Adrenal gland (tissue), 12 donors: Measurements from ENCODE around the gene RABGAP1L. TPM values are rescaled to one million over a fixed set of nuclear protein-coding genes. Genes with fewer than 3 reads are reported as not detected.

ENCODE experiments used
- DNase-seq, 7 donors: peaks; one replicate each; pipeline ENCODE4 v3.0.0-alpha.2; 2019 to 2020
- H3K27ac ChIP-seq, 5 donors: fragments of 200-600 bp; sonication (generic) in 4 of 5; 1 replicate in 3 of 5; 2 replicates in 2 of 5; pipeline versions ENCODE4 v1.5.1 to v1.8.0; 2016 to 2020; ENCODE audit warnings: mild to moderate bottlenecking in 1 of 5
- H3K27me3 ChIP-seq: fragments of 200-600 bp; 2 replicates; pipeline ENCODE4 v1.8.0; 2021
- H3K36me3 ChIP-seq, 2 donors: fragments of 200-600 bp; replicated peaks in 1 of 2; 1 replicate in 1 of 2; 2 replicates in 1 of 2; pipeline versions ENCODE4 v1.5.1 to v1.8.0; 2018 to 2022
- H3K4me1 ChIP-seq, 2 donors: fragments of 200-600 bp; replicated peaks in 1 of 2; 1 replicate in 1 of 2; 2 replicates in 1 of 2; pipeline versions ENCODE4 v1.5.1 to v1.8.0; 2018 to 2021
- H3K4me3 ChIP-seq, 4 donors: fragments of 200-600 bp; sonication (generic) in 3 of 4; one replicate each; pipeline ENCODE4 v1.5.1; 2016 to 2018
- H3K9me3 ChIP-seq, 3 donors: fragments of 200-600 bp; sonication (generic) in 1 of 3; replicated peaks in 1 of 3; 1 replicate in 2 of 3; 2 replicates in 1 of 3; pipeline versions ENCODE4 v1.5.1 to v1.8.0; 2016 to 2021
- CTCF ChIP-seq, 6 experiments: fragments of 450-650 bp in 4 of 6; fragments of 200-600 bp in 2 of 6; sonication (generic) in 1 of 6; IDR thresholded peaks; 1 replicate in 5 of 6; 2 replicates in 1 of 6; pipeline versions ENCODE4 v1.5.1 to v1.8.0; 2016 to 2021; ENCODE audit warnings: antibody characterized with exemption in 6 of 6, mild to moderate bottlenecking in 2 of 6, moderate library complexity in 1 of 6
- POLR2A ChIP-seq, 2 donors: fragments of 450-650 bp; IDR thresholded peaks; one replicate each; pipeline ENCODE4 v1.6.1; 2017; ENCODE audit warnings: antibody characterized with exemption in 2 of 2, mild to moderate bottlenecking in 2 of 2, moderate library complexity in 1 of 2
- WGBS, 4 donors: extraction: QIAGEN DNeasy Blood & Tissue Kit in 2 of 4; methylation state at CpG; one replicate each; pipeline versions ENCODE4 v1.1.5 to v1.1.7; 2013 to 2017; 5-methylcytosine and 5-hydroxymethylcytosine counted together
- intact Hi-C, 2 donors: fragments of 100-400 bp; cut with DNase I; formaldehyde crosslinking; loops; one replicate each; pipeline versions ENCODE4 v1.14.1 to v1.15.0; 2022 to 2023
- polyA plus RNA-seq, 3 donors: library from polyadenylated mRNA; stranded (reverse); fragments of 200-250 nt in 2 of 3; fragments of 350-450 nt in 1 of 3; fragmentation: Illumina TruSeq in 1 of 3; extraction: RNeasy Lipid Tissue Mini Kit (QIAGEN cat#74804) in 1 of 3; gene quantifications; one replicate each; pipeline ENCODE4 v1.2.3, GENCODE V29; 2013 to 2014
- total RNA-seq, 9 donors: library from RNA; depleted of rRNA in 4 of 9; stranded (reverse); fragments of >200 nt in 4 of 9; fragments of 120-200 nt in 1 of 9; fragmentation: NEBNext Ultra II Directional in 1 of 9; extraction: Animal tissue kit (Norgen Biotek cat#: 25700) in 1 of 9; gene quantifications; one replicate each; pipeline versions ENCODE4 v1.1.0 to v1.2.4, GENCODE V29; 2013 to 2023
- donor health status: healthy with polysubstance abuse.
- donor health status: Bipolar disorder and iron deficiency.
- donor health status: DM: yes; HTN: yes; CAD: no.
- donor health status: DM: no; HTN: no; CAD: no.
- donor health status: DM: no; HTN: no; CAD: no.
- donor health status: DM: yes; HTN: yes; CAD: no.

RABGAP1L gene
- total and polyA plus RNA-seq, 12 donors: 10.4 to 29.9 (median 19.7) TPM

- TF ChIP-seq CTCF (IDR thresholded peaks at IDR 0.05) (peak in 1 of 6 experiments; percentile 21), POLR2A (IDR thresholded peaks at IDR 0.05) (no peak)
- intact Hi-C loops: loop anchor here in 1 of 2 donors (5.0 kb wide), 1 partner anchor 465 kb away; no protein-coding TSS in a partner anchor
- Histone ChIP-seq H3K27me3 (no peaks in the 10 kb centered on the region), H3K27ac (no peak overlapping the region), H3K4me1 (no peaks in the 10 kb centered on the region), H3K36me3 (no peaks in the 10 kb centered on the region), H3K4me3 (no peak overlapping the region), H3K9me3 (no peaks in the 10 kb centered on the region)
- no peak for DNase-seq
- 66 to 70% (median 67%) methylated on average over 4 of the region's 4 CpGs for WGBS, 4 donors
These were observed 567.7 kb downstream of the RABGAP1L start for GRCh38 chr1:174726880-174727585.

GRCh38 chr1:174734270-174734669 lies 575.0 kb downstream of the RABGAP1L start:
- Histone ChIP-seq H3K4me3 (no peak overlapping the region), H3K27me3 (no peaks in the 10 kb centered on the region), H3K27ac (no peak overlapping the region), H3K9me3 (no peaks in the 10 kb centered on the region), H3K36me3 (no peaks in the 10 kb centered on the region), H3K4me1 (no peaks in the 10 kb centered on the region)
- TF ChIP-seq POLR2A (IDR thresholded peaks at IDR 0.05): no peak
- no peak for TF ChIP-seq CTCF (IDR thresholded peaks at IDR 0.05)
- no peak for DNase-seq
- intact Hi-C loops: loop anchor here in 1 of 2 donors (10.0 kb wide), 1 partner anchor 469 kb away; no protein-coding TSS in a partner anchor
- 97 to 100% (median 98%) methylated on average over 2 of the region's 2 CpGs for WGBS, 4 donors

GRCh38 chr1:174736831-174737230 lies 577.5 kb downstream of the RABGAP1L start:
- intact Hi-C loops: loop anchor here in 1 of 2 donors (10.0 kb wide), 1 partner anchor 472 kb away; no protein-coding TSS in a partner anchor
- no peaks in the 10 kb centered on the region for H3K27me3 ChIP-seq

More at GRCh38 chr1:174736831-174737230, 577.5 kb downstream of the RABGAP1L start:
- Histone ChIP-seq H3K4me3 (no peak overlapping the region), H3K4me1 (no peaks in the 10 kb centered on the region), H3K36me3 (no peaks in the 10 kb centered on the region), H3K27ac (no peak overlapping the region), H3K9me3 (no peaks in the 10 kb centered on the region)
- no peak for DNase-seq
- 92 to 100% (median 95%) methylated on average over 2 of the region's 2 CpGs for WGBS, 4 donors
- TF ChIP-seq POLR2A (IDR thresholded peaks at IDR 0.05): no peak
- TF ChIP-seq CTCF (IDR thresholded peaks at IDR 0.05): no peak
